GM18951 (cell line): ENCODE measurements around the gene STK40.

Experiments
- POLR2A ChIP-seq: IDR thresholded peaks from 4 replicates; pipeline ENCODE4 v1.6.1; 2011; ENCODE audit warnings: mild to moderate bottlenecking; ENCODE audit not compliant: insufficient read length, insufficient read depth; ENCODE audit errors: extremely low read depth
- in situ Hi-C: fragments of 300-500 bp; cut with MboI; formaldehyde crosslinking; loops from one replicate; pipeline ENCODE4 v1.12.0; 2022; ENCODE audit warnings: low sequenced_read_pairs, mixed read lengths, inconsistent platforms; ENCODE audit not compliant: unreplicated experiment

Gene STK40

GRCh38 chr1:36352910-36353878 lies 32.5 kb downstream of the STK40 start:
- no peak for TF ChIP-seq POLR2A
- in situ Hi-C loops, result no loop called here

GRCh38 chr1:36352125-36352909 lies 33.4 kb downstream of the STK40 start:
- in situ Hi-C loops, result no loop called here
- TF ChIP-seq POLR2A, result no peak

GRCh38 chr1:36351227-36351977 lies 34.3 kb downstream of the STK40 start:
- in situ Hi-C loops, result no loop called here
- no peak for TF ChIP-seq POLR2A

GRCh38 chr1:36350659-36351226 lies 35.0 kb downstream of the STK40 start:
- no peak for TF ChIP-seq POLR2A
- in situ Hi-C loops, result no loop called here

GRCh38 chr1:36349839-36350238 lies 35.9 kb downstream of the STK40 start:
- TF ChIP-seq POLR2A, result no peak
- in situ Hi-C loops, result no loop called here

- no peak for TF ChIP-seq POLR2A
- in situ Hi-C loops, result no loop called here
Observed at GRCh38 chr1:36349241-36349671, 36.5 kb downstream of the STK40 start.

GRCh38 chr1:36346741-36347370 lies 38.9 kb downstream of the STK40 start:
- no peak for TF ChIP-seq POLR2A
- in situ Hi-C loops, result no loop called here

- TF ChIP-seq POLR2A, result no peak
- in situ Hi-C loops, result no loop called here
Observed at GRCh38 chr1:36345353-36345752, 40.4 kb downstream of the STK40 start.

GRCh38 chr1:36344395-36344680 lies 41.4 kb downstream of the STK40 start:
- in situ Hi-C loops, result no loop called here
- no peak for TF ChIP-seq POLR2A

GRCh38 chr1:36343651-36344394 lies 41.9 kb downstream of the STK40 start:
- in situ Hi-C loops, result no loop called here
- TF ChIP-seq POLR2A, result no peak

GRCh38 chr1:36342426-36343185 lies 43.1 kb downstream of the STK40 start:
- in situ Hi-C loops, result no loop called here
- no peak for TF ChIP-seq POLR2A
